PFSK-1 (cell line): ENCODE results near the gene OR5J2. TPM values are rescaled to one million over a fixed set of nuclear protein-coding genes. Genes with fewer than 3 reads are reported as not detected.

Source experiments
- FOXP2 ChIP-seq: optimal IDR thresholded peaks from 2 replicates; pipeline ENCODE3; 2011; ENCODE audit warnings: borderline replicate concordance, control low read depth, inconsistent platforms; ENCODE audit not compliant: insufficient read depth; ENCODE audit errors: extremely low read length, extremely low read depth
- POLR2AphosphoS5 ChIP-seq: IDR thresholded peaks from 2 replicates; pipeline ENCODE4 v1.6.1; 2012; ENCODE audit warnings: low read depth, mild to moderate bottlenecking, control low read depth, low read length, moderate library complexity
- REST ChIP-seq, 2 experiments: IDR thresholded peaks; 2 replicates each; pipeline versions ENCODE4 v1.6.1 to v1.8.0; 2011 to 2012; ENCODE audit warnings: low read depth in 2 of 2, low read length in 2 of 2, control low read depth in 1 of 2, inconsistent platforms in 1 of 2, mild to moderate bottlenecking in 1 of 2, moderate library complexity in 1 of 2; ENCODE audit not compliant: insufficient read depth in 1 of 2
- SIN3A ChIP-seq: IDR thresholded peaks from 2 replicates; pipeline ENCODE4 v1.6.1; 2012; ENCODE audit warnings: mild to moderate bottlenecking, low read length, moderate library complexity, borderline replicate concordance; ENCODE audit not compliant: insufficient read depth
- TAF1 ChIP-seq: IDR thresholded peaks from 2 replicates; pipeline ENCODE4 v1.6.1; 2012; ENCODE audit warnings: low read length, control low read depth, borderline replicate concordance; ENCODE audit not compliant: insufficient read depth
- polyA plus RNA-seq: library from polyadenylated mRNA; unstranded; fragments of >200 nt; gene quantifications from one replicate; pipeline ENCODE4 v1.2.1, GENCODE V29; 2012; ENCODE audit warnings: low read depth, missing spikeins; ENCODE audit not compliant: insufficient read length

OR5J2 gene
- polyA plus RNA-seq = not detected

DNA sequence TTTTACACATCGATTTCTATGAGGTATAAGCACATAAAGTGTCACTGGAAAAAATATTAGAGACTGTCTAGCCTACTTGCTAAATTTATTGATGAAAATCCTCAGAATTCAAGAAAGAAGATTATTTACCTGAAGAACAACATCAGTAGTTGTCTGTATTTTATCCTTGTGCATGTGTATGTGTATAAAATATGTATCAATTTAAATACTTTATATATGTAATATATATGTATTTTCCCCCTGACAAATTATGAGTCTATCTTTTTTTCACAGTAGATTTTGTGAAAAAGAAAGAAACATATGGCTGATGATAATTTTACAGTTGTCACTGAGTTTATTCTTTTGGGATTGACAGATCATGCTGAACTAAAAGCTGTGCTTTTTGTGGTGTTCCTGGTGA is at the start of gene OR5J2:
OR5J2 (plus strand) TSS at position 301 of the 400 bp plus-strand sequence; CDS start at position 301, 0 bp downstream.
- TF ChIP-seq TAF1 (no peak), FOXP2 (no peak), REST (IDR thresholded peaks at IDR 0.05; ENCODE audit: insufficient read depth in 1 of 2, low read depth in 2 of 2, low read length in 2 of 2) (no peak), SIN3A (no peak), POLR2AphosphoS5 (no peak)

- no peak for TF ChIP-seq FOXP2
Observed at GRCh38 chr11:56140151-56140661, 36.2 kb upstream of the OR5J2 start, which contains the start of gene OR8J3. Gene OR8J3 (minus strand): TSS chr11:56140201. CDS start chr11:56137718, 2,483 bp downstream.

GRCh38 chr11:56151376-56151775 is 25.0 kb upstream of the OR5J2 start:
- TF ChIP-seq POLR2AphosphoS5 (no peak), REST (IDR thresholded peaks at IDR 0.05; ENCODE audit: insufficient read depth in 1 of 2, low read depth in 2 of 2, low read length in 2 of 2) (no peak), FOXP2 (no peak), SIN3A (no peak), TAF1 (no peak)

DNA sequence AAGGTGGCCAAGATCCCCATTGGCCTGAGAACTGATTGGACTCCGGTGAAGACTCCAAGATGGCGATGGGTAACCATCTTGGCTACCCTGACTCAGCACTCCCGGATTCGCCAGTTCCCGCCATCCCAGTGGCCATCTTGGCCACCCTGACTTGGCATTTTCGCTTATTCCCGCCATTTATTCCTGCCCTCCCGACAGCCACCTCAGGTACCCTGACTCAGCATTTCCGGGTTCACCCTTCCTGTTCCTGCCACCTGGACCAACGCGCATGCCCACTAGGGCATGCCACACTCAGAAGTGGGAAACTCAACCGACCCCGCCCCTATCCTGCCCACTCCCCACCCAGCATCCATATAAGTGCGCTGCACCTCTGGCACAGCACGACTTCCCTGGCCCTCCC is 24.1 kb upstream of the OR5J2 start:
- TF ChIP-seq TAF1 (no peak), SIN3A (no peak), POLR2AphosphoS5 (no peak), FOXP2 (no peak)

DNA sequence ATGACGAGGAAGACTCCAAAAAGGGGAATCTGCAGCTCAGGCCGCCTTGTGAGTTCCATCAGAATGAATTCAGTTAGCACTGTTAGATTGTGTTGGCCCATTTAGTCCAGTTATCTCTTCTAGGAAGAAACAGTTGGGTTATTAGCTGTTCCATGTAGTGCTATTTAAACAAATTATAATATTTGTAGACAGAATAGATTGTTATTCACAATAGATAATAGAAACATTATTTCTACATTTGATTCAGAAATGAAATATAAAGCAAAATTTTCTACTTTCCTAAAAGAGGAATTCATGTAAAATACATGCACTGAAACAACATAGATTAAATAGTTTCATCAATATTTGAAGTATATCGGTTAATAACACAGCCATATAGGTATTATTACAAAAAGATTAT is 16.2 kb upstream of the OR5J2 start, which contains the start of gene OR8K5:
OR8K5 (minus strand) TSS at position 101 of the 400 bp plus-strand sequence; CDS start at position 101, 0 bp downstream.
- TF ChIP-seq FOXP2 (no peak), TAF1 (no peak), SIN3A (no peak), REST (IDR thresholded peaks at IDR 0.05; ENCODE audit: insufficient read depth in 1 of 2, low read depth in 2 of 2, low read length in 2 of 2) (no peak), POLR2AphosphoS5 (no peak)

DNA sequence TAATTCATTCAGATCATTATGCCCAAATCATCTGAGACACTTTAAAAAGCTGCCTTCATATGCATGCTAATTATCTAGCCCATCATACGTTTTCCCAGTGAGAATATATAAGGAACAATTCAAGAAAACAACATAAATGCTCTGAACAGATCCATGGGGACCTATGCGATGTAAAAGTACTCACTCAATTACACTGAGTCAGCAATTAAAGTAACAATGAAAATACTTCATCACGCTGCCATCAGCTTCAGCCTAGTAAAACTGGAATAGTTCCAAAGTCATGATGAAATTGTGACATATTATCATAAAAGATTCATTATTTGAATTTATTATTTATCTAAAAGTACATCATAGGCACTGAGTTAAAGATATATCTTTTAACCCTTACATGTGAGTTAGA is 12.6 kb upstream of the OR5J2 start:
- TF ChIP-seq REST (IDR thresholded peaks at IDR 0.05; ENCODE audit: insufficient read depth in 1 of 2, low read depth in 2 of 2, low read length in 2 of 2) = no peak
- TF ChIP-seq POLR2AphosphoS5 = no peak
- no peak for TF ChIP-seq SIN3A
- TF ChIP-seq TAF1 = no peak
- no peak for TF ChIP-seq FOXP2
